Mesendoderm (in vitro differentiated cells): ENCODE measurements around the gene TPSD1.

ENCODE experiments used
- DNase-seq: peaks from one replicate; pipeline ENCODE4 v3.0.0; 2013
- H2AK5ac ChIP-seq: 2 replicates; pipeline ENCODE4 v1.6.1; 2013; ENCODE audit warnings: low read length, inconsistent platforms
- H2BK120ac ChIP-seq: 2 replicates; pipeline ENCODE4 v1.6.1; 2013; ENCODE audit warnings: low read depth, mild to moderate bottlenecking, low read length, moderate library complexity, mixed read lengths
- H2BK15ac ChIP-seq: replicated peaks from 2 replicates; pipeline ENCODE4 v1.6.1; 2013; ENCODE audit warnings: low read depth, mild to moderate bottlenecking, moderate library complexity
- H2BK5ac ChIP-seq: 2 replicates; pipeline ENCODE4 v1.6.1; 2013; ENCODE audit warnings: low read length, inconsistent platforms
- H3K18ac ChIP-seq: 2 replicates; pipeline ENCODE4 v1.6.1; 2013; ENCODE audit warnings: mild to moderate bottlenecking, low read length, mixed read lengths
- H3K23ac ChIP-seq: one replicate; pipeline ENCODE4 v1.6.1; 2013; ENCODE audit warnings: low read length
- H3K27ac ChIP-seq: 2 replicates; pipeline ENCODE4 v1.5.1; 2013; ENCODE audit warnings: low read depth, mild to moderate bottlenecking, inconsistent platforms, low read length, moderate library complexity
- H3K27me3 ChIP-seq: 2 replicates; pipeline ENCODE4 v1.6.1; 2013; ENCODE audit warnings: low read length, control low read depth, mild to moderate bottlenecking, inconsistent platforms; ENCODE audit not compliant: insufficient read depth, poor library complexity
- H3K36me3 ChIP-seq: 2 replicates; pipeline ENCODE4 v1.6.1; 2013; ENCODE audit warnings: low read length, inconsistent platforms; ENCODE audit not compliant: control insufficient read depth, insufficient read depth
- H3K4ac ChIP-seq: one replicate; pipeline ENCODE4 v1.6.1; 2013; ENCODE audit warnings: low read depth, mild to moderate bottlenecking, low read length, moderate library complexity
- H3K4me1 ChIP-seq: 2 replicates; pipeline ENCODE4 v1.6.1; 2013; ENCODE audit warnings: low read depth, low read length, inconsistent platforms; ENCODE audit not compliant: control insufficient read depth
- H3K4me2 ChIP-seq: 2 replicates; pipeline ENCODE4 v1.6.1; 2013; ENCODE audit warnings: low read length
- H3K4me3 ChIP-seq: 2 replicates; pipeline ENCODE4 v1.5.1; 2013; ENCODE audit warnings: mild to moderate bottlenecking, low read length
- H3K56ac ChIP-seq: one replicate; pipeline ENCODE4 v1.6.1; 2013; ENCODE audit warnings: low read length
- H3K79me1 ChIP-seq: 2 replicates; pipeline ENCODE4 v1.6.1; 2013; ENCODE audit warnings: low read length, inconsistent platforms
- H3K79me2 ChIP-seq: 2 replicates; pipeline ENCODE4 v1.6.1; 2013; ENCODE audit warnings: mild to moderate bottlenecking, low read length; ENCODE audit not compliant: control insufficient read depth, insufficient read depth
- H3K9ac ChIP-seq: 2 replicates; pipeline ENCODE4 v1.6.1; 2013; ENCODE audit warnings: low read length, inconsistent platforms
- H4K5ac ChIP-seq: one replicate; pipeline ENCODE4 v1.6.1; 2013; ENCODE audit warnings: low read length
- H4K8ac ChIP-seq: one replicate; pipeline ENCODE4 v1.6.1; 2013; ENCODE audit warnings: low read depth, mild to moderate bottlenecking, control low read depth, low read length, moderate library complexity
- WGBS: extraction: QIAGEN DNeasy Blood & Tissue Kit; methylation state at CpG from one replicate; pipeline ENCODE4 v1.1.7; 2013; ENCODE audit warnings: low lambda C conversion rate, missing lambda C conversion rate; ENCODE audit not compliant: insufficient coverage; ENCODE audit errors: extremely low coverage; 5-methylcytosine and 5-hydroxymethylcytosine counted together

Gene TPSD1

DNA sequence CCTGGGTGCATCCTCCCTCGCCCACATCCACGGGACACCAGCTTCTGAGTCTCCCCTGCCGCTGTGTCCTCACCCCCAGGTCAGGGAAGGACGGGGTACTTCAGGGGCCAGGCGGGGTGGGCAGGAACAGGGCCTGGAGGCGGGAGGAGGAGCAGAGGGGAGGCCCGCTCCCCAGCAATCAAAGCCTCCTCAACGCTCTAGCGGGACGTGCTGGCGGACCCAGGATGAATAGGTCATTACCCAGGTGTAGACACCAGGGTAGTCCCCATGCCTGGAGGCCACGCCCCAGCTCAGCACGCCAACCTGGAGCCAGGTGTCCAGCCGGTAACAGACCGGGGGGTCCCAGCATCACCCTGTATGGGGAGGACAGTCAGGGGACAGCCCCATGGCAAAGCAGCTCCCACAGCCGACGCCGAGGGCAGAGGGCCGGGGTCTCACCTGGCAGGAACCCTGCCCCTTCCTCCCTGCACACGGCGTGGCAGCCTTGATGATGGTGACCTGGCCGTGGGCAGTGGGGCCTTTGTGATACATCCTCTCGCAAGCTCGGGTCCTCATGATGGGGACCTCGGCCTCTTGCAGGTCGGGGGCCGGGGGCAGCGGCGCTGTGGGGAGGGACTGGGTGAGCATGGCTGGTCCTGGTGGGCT, 24.2 kb downstream of the TPSD1 start:
- no peak overlapping the region for H3K4me3 ChIP-seq
- H3K79me2 ChIP-seq = no peaks in the 10 kb centered on the region
- H4K8ac ChIP-seq = no peak overlapping the region
- H3K4me2 ChIP-seq = no peak overlapping the region
- H3K4ac ChIP-seq = no peak overlapping the region
- H3K27me3 ChIP-seq = no peaks in the 10 kb centered on the region
- H3K56ac ChIP-seq = no peak overlapping the region
- no peak overlapping the region for H3K9ac ChIP-seq
- no peak overlapping the region for H2BK120ac ChIP-seq
- no peak for DNase-seq
- H3K23ac ChIP-seq = no peak overlapping the region
- H3K36me3 ChIP-seq = no peaks in the 10 kb centered on the region
- no peak overlapping the region for H2BK15ac ChIP-seq
- WGBS = no CpG with 5 or more reads among the region's 29 CpGs
- H3K4me1 ChIP-seq = peaks cover 3% of the 10 kb centered on the region
- H3K79me1 ChIP-seq = no peaks in the 10 kb centered on the region
- H3K27ac ChIP-seq = no peak overlapping the region
- no peak overlapping the region for H2BK5ac ChIP-seq
- no peak overlapping the region for H2AK5ac ChIP-seq
- no peak overlapping the region for H4K5ac ChIP-seq
- no peak overlapping the region for H3K18ac ChIP-seq

DNA sequence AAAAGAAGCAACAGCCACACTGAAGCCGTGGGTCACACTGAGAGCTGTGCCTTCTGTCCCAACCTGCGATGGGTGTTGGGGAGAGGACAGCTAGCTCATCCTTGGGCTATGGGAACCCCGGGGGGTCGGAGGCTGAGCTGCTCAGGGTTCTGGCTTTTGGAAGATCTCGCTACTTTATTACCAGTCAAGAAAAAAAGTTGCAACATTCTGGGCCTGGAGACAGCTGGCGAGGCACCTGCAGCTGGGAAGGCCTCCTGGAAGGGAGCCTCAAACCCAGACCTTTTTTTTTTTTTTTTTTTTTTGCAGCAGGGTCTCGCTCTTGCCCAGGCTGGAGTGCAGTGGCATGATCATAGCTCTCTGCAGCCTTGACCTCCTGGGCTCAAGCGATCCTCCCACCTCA, 24.9 kb downstream of the TPSD1 start:
- Histone ChIP-seq H3K27me3 (no peaks in the 10 kb centered on the region), H3K56ac (no peak overlapping the region), H2BK15ac (no peak overlapping the region), H3K4ac (no peak overlapping the region), H3K4me2 (no peak overlapping the region), H3K23ac (no peak overlapping the region), H4K5ac (no peak overlapping the region), H3K79me1 (no peaks in the 10 kb centered on the region), H3K4me3 (no peak overlapping the region), H2AK5ac (no peak overlapping the region), H3K79me2 (no peaks in the 10 kb centered on the region), H3K4me1 (peaks cover 3% of the 10 kb centered on the region), H4K8ac (no peak overlapping the region), H3K9ac (no peak overlapping the region), H3K36me3 (no peaks in the 10 kb centered on the region), H3K18ac (no peak overlapping the region), H2BK120ac (no peak overlapping the region), H2BK5ac (no peak overlapping the region), H3K27ac (no peak overlapping the region)
- no CpG with 5 or more reads among the region's 8 CpGs for WGBS
- DNase-seq = no peak

DNA sequence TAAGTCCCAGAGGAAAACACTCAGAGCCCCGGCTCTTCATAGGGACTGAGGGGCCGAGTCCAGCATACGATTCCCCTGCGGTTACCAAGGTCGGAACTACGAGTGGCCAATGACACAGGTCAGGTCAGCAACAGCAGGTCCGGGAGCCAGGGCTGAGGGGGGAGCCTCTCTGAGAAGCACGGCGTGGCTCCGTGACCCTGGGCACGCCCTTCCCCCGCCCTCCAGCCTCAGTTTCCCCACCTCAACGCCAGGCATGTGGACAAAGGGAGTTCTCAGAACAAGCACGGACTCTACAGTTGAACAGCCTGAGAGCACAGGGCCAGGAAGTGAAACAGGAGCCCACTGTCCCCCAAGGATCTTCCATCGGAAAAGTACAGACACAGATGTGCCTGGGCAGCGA, 25.6 kb downstream of the TPSD1 start:
- H3K36me3 ChIP-seq = no peaks in the 10 kb centered on the region
- H4K5ac ChIP-seq = no peak overlapping the region
- no peaks in the 10 kb centered on the region for H3K79me2 ChIP-seq
- no peak overlapping the region for H2BK120ac ChIP-seq
- no peak overlapping the region for H3K27ac ChIP-seq
- H3K27me3 ChIP-seq = no peaks in the 10 kb centered on the region
- no peaks in the 10 kb centered on the region for H3K79me1 ChIP-seq
- no peak overlapping the region for H3K56ac ChIP-seq
- H2BK5ac ChIP-seq = no peak overlapping the region
- H3K23ac ChIP-seq = no peak overlapping the region
- H3K4me1 ChIP-seq = peaks cover 3% of the 10 kb centered on the region
- no peak overlapping the region for H3K4me3 ChIP-seq
- no peak for DNase-seq
- H4K8ac ChIP-seq = no peak overlapping the region
- no CpG with 5 or more reads among the region's 16 CpGs for WGBS
- no peak overlapping the region for H3K4me2 ChIP-seq
- no peak overlapping the region for H2BK15ac ChIP-seq
- H3K18ac ChIP-seq = no peak overlapping the region
- H2AK5ac ChIP-seq = no peak overlapping the region
- no peak overlapping the region for H3K9ac ChIP-seq
- H3K4ac ChIP-seq = no peak overlapping the region

DNA sequence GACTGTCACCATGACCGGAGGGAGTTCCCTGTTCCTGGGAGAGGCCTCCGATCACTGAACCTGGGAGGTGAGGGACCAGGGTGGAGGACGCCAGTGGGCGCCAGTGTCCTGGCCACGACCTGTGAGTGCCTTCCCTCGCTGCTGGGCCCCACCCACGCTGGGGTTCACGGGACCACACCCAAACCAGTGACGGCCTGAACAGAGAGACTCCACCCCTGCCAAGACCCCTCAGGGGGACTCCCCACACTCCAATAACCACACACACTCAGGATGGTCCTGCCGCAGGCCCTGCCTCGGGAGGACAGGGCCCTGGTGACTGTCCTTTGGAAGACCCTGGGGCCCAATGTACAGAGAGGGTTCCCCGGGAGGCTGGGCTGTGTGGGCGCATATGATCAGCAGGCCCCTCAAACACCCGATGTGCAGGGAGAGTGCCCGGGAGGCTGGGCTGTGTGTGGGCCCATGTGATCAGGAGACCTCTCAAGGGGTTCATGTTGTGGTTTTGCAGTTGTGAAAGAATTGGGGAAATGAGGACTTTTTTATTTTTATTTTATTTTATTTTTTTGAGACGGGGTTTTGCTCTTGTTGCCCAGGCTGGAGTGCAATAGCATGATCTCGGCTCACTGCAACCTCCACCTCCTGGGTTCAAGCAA, 26.6 kb downstream of the TPSD1 start:
- Histone ChIP-seq H3K4me1 (peaks cover 3% of the 10 kb centered on the region), H2AK5ac (no peak overlapping the region), H2BK5ac (no peak overlapping the region), H3K79me1 (no peaks in the 10 kb centered on the region), H2BK15ac (no peak overlapping the region), H2BK120ac (no peak overlapping the region), H3K18ac (no peak overlapping the region), H3K36me3 (no peaks in the 10 kb centered on the region), H3K27me3 (no peaks in the 10 kb centered on the region), H3K4ac (no peak overlapping the region), H4K8ac (no peak overlapping the region), H3K4me2 (no peak overlapping the region), H3K56ac (no peak overlapping the region), H3K27ac (no peak overlapping the region), H3K4me3 (no peak overlapping the region), H3K23ac (no peak overlapping the region), H3K9ac (no peak overlapping the region), H4K5ac (no peak overlapping the region), H3K79me2 (no peaks in the 10 kb centered on the region)
- no peak for DNase-seq
- WGBS = no CpG with 5 or more reads among the region's 17 CpGs

DNA sequence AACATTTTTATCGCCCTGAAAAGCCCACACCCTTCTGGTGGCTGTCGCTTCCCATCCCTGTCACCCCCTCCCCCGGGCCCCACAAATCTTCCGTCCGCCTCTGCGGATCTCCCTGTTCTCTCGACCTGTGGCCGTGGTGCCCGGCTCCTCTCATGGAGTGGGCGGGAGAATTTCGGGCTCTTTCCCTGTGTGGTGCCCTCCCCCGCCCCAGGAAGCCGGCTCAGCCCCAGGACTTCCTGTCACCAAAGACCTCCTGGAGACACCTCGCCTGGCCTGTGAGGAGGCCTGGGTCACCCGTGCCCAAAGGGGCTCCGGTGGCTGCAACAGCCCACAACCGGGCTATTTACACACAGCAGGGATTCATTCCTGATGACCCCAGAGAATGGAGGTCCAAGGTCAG, 27.4 kb downstream of the TPSD1 start:
- peak overlapping the region; percentile 15 for H3K56ac ChIP-seq
- no peak overlapping the region for H3K18ac ChIP-seq
- no peaks in the 10 kb centered on the region for H3K79me2 ChIP-seq
- H4K8ac ChIP-seq = no peak overlapping the region
- no peak overlapping the region for H3K27ac ChIP-seq
- no peaks in the 10 kb centered on the region for H3K79me1 ChIP-seq
- no peaks in the 10 kb centered on the region for H3K27me3 ChIP-seq
- H2BK120ac ChIP-seq = no peak overlapping the region
- H3K4me1 ChIP-seq = peaks cover 3% of the 10 kb centered on the region
- DNase-seq = no peak
- no peak overlapping the region for H2AK5ac ChIP-seq
- no peak overlapping the region for H3K4me3 ChIP-seq
- H3K23ac ChIP-seq = no peak overlapping the region
- no peak overlapping the region for H2BK15ac ChIP-seq
- H3K9ac ChIP-seq = no peak overlapping the region
- H4K5ac ChIP-seq = no peak overlapping the region
- no peak overlapping the region for H2BK5ac ChIP-seq
- H3K36me3 ChIP-seq = no peaks in the 10 kb centered on the region
- no peak overlapping the region for H3K4ac ChIP-seq
- no CpG with 5 or more reads among the region's 17 CpGs for WGBS
- H3K4me2 ChIP-seq = no peak overlapping the region
